Mesangial cell (primary cell): Measurements from ENCODE around the gene GOLGB1. TPM values are rescaled to one million over a fixed set of nuclear protein-coding genes. Genes with fewer than 3 reads are reported as not detected.

Experiments used
- total RNA-seq: library from RNA; depleted of rRNA; stranded (reverse); fragments of >200 nt; gene quantifications from 2 replicates; pipeline ENCODE4 v1.2.3, GENCODE V29; 2015

GOLGB1 gene, protein sequence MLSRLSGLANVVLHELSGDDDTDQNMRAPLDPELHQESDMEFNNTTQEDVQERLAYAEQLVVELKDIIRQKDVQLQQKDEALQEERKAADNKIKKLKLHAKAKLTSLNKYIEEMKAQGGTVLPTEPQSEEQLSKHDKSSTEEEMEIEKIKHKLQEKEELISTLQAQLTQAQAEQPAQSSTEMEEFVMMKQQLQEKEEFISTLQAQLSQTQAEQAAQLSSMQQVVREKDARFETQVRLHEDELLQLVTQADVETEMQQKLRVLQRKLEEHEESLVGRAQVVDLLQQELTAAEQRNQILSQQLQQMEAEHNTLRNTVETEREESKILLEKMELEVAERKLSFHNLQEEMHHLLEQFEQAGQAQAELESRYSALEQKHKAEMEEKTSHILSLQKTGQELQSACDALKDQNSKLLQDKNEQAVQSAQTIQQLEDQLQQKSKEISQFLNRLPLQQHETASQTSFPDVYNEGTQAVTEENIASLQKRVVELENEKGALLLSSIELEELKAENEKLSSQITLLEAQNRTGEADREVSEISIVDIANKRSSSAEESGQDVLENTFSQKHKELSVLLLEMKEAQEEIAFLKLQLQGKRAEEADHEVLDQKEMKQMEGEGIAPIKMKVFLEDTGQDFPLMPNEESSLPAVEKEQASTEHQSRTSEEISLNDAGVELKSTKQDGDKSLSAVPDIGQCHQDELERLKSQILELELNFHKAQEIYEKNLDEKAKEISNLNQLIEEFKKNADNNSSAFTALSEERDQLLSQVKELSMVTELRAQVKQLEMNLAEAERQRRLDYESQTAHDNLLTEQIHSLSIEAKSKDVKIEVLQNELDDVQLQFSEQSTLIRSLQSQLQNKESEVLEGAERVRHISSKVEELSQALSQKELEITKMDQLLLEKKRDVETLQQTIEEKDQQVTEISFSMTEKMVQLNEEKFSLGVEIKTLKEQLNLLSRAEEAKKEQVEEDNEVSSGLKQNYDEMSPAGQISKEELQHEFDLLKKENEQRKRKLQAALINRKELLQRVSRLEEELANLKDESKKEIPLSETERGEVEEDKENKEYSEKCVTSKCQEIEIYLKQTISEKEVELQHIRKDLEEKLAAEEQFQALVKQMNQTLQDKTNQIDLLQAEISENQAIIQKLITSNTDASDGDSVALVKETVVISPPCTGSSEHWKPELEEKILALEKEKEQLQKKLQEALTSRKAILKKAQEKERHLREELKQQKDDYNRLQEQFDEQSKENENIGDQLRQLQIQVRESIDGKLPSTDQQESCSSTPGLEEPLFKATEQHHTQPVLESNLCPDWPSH (N-terminal part only)
- 7.8 and 16.7 TPM in 2 replicates for total RNA-seq

GRCh38 chr3:121749276-121750086, at the start of gene GOLGB1:
GOLGB1 (minus strand) TSS chr3:121749741; CDS start chr3:121730971, 18,770 bp downstream.

GRCh38 chr3:121660356-121661171, 89.0 kb downstream of the GOLGB1 start, which contains the start of gene HCLS1:
HCLS1 (minus strand) TSS chr3:121660903; CDS start chr3:121658347, 2,556 bp downstream.

Other genes starting within 250 kb of the GOLGB1 start
- 1.0 and 5.9 TPM in 2 replicates for gene POLQ, start 203.8 kb downstream of the GOLGB1 start, total RNA-seq
- gene ARGFX, start 181.8 kb downstream of the GOLGB1 start, total RNA-seq, result not detected in 2 replicates
- not detected in 2 replicates for gene FBXO40, start 156.4 kb downstream of the GOLGB1 start, total RNA-seq
- gene HCLS1, start 88.8 kb downstream of the GOLGB1 start, total RNA-seq, result 0.49 and 0.51 TPM in 2 replicates
- gene IQCB1, start 85.3 kb upstream of the GOLGB1 start, total RNA-seq, result 7.9 and 9.1 TPM in 2 replicates
- 0.51 and 1.3 TPM in 2 replicates for gene EAF2, start 85.5 kb upstream of the GOLGB1 start, total RNA-seq
- gene SLC15A2, start 144.7 kb upstream of the GOLGB1 start, total RNA-seq, result 0.16 and 0.51 TPM in 2 replicates